Liver (tissue), 9 donors: ENCODE data around the gene GHRHR. TPM values are rescaled to one million over a fixed set of nuclear protein-coding genes. Genes with fewer than 3 reads are reported as not detected.

Source experiments
- DNase-seq: peaks from one replicate; pipeline ENCODE4 v3.0.0-alpha.2; 2017; ENCODE audit warnings: low spot score
- H3K27ac ChIP-seq, 2 donors: one replicate each; pipeline ENCODE4 v1.7.0; 2013; ENCODE audit warnings: inconsistent platforms in 2 of 2, low read length in 2 of 2, control low read depth in 1 of 2, low read depth in 1 of 2, mild to moderate bottlenecking in 1 of 2
- H3K27me3 ChIP-seq, 4 donors: one replicate each; pipeline versions ENCODE4 v1.6.1 to v1.7.0; 2013; ENCODE audit warnings: low read length in 3 of 4, inconsistent platforms in 1 of 4, mild to moderate bottlenecking in 1 of 4, moderate library complexity in 1 of 4; ENCODE audit not compliant: control insufficient read depth in 4 of 4, insufficient read depth in 4 of 4
- H3K36me3 ChIP-seq, 4 donors: one replicate each; pipeline versions ENCODE4 v1.6.1 to v1.7.0; 2013; ENCODE audit warnings: low read length in 3 of 4, mild to moderate bottlenecking in 3 of 4, low read depth in 1 of 4, moderate library complexity in 1 of 4; ENCODE audit not compliant: control insufficient read depth in 4 of 4, insufficient read depth in 3 of 4
- H3K4me1 ChIP-seq, 4 donors: one replicate each; pipeline versions ENCODE4 v1.6.1 to v1.7.0; 2013; ENCODE audit warnings: low read length in 3 of 4, mild to moderate bottlenecking in 3 of 4, moderate library complexity in 1 of 4; ENCODE audit not compliant: control insufficient read depth in 4 of 4, insufficient read depth in 4 of 4
- H3K4me3 ChIP-seq, 3 donors: one replicate each; pipeline versions ENCODE4 v1.6.1 to v1.7.0; 2013; ENCODE audit warnings: low read length in 3 of 3, control low read depth in 1 of 3, low read depth in 1 of 3, mild to moderate bottlenecking in 1 of 3
- H3K9ac ChIP-seq, 2 donors: one replicate each; pipeline ENCODE4 v1.7.0; 2013; ENCODE audit warnings: low read length in 2 of 2, mild to moderate bottlenecking in 2 of 2, moderate library complexity in 2 of 2, control low read depth in 1 of 2, low read depth in 1 of 2
- H3K9me3 ChIP-seq, 4 donors: one replicate each; pipeline versions ENCODE4 v1.6.1 to v1.7.0; 2013; ENCODE audit warnings: low read length in 3 of 4; ENCODE audit not compliant: control insufficient read depth in 4 of 4
- EGR1 ChIP-seq, 2 donors: IDR thresholded peaks; 2 replicates each; pipeline ENCODE4 v1.6.1; 2016 to 2018; ENCODE audit warnings: antibody characterized with exemption in 2 of 2, low read depth in 2 of 2
- FOXA1 ChIP-seq: IDR thresholded peaks from 2 replicates; pipeline ENCODE4 v1.6.1; 2016; ENCODE audit warnings: antibody characterized with exemption
- FOXA2 ChIP-seq: IDR thresholded peaks from 2 replicates; pipeline ENCODE4 v1.6.1; 2016; ENCODE audit warnings: antibody characterized with exemption
- GABPA ChIP-seq, 2 donors: IDR thresholded peaks in 1 of 2; conservative IDR thresholded peaks in 1 of 2; 2 replicates each; pipeline ENCODE4 v1.6.1; 2016; ENCODE audit warnings: antibody characterized with exemption in 2 of 2, mild to moderate bottlenecking in 1 of 2, moderate library complexity in 1 of 2
- HNF4A ChIP-seq, 2 donors: conservative IDR thresholded peaks; 2 replicates each; pipeline ENCODE4 v1.6.1; 2016; ENCODE audit warnings: antibody characterized with exemption in 2 of 2, mild to moderate bottlenecking in 2 of 2
- HNF4G ChIP-seq: IDR thresholded peaks from 2 replicates; pipeline ENCODE4 v1.6.1; 2016; ENCODE audit warnings: antibody characterized with exemption
- JUND ChIP-seq, 2 donors: IDR thresholded peaks; 2 replicates each; pipeline ENCODE4 v1.6.1; 2016; ENCODE audit warnings: antibody characterized with exemption in 2 of 2
- NR2F2 ChIP-seq: IDR thresholded peaks from 2 replicates; pipeline ENCODE4 v1.6.1; 2016; ENCODE audit warnings: antibody characterized with exemption
- RAD21 ChIP-seq, 2 donors: IDR thresholded peaks; 2 replicates each; pipeline ENCODE4 v1.6.1; 2016; ENCODE audit warnings: antibody characterized with exemption in 2 of 2, mild to moderate bottlenecking in 2 of 2
- RXRA ChIP-seq, 2 donors: IDR thresholded peaks; 2 replicates each; pipeline ENCODE4 v1.6.1; 2017 to 2018; ENCODE audit warnings: antibody characterized with exemption in 2 of 2, mild to moderate bottlenecking in 1 of 2
- SP1 ChIP-seq: IDR thresholded peaks from 2 replicates; pipeline ENCODE4 v1.6.1; 2018; ENCODE audit warnings: antibody characterized with exemption, mild to moderate bottlenecking
- TAF1 ChIP-seq: conservative IDR thresholded peaks from 2 replicates; pipeline ENCODE4 v1.6.1; 2016; ENCODE audit warnings: antibody characterized with exemption, mild to moderate bottlenecking
- YY1 ChIP-seq: IDR thresholded peaks from 2 replicates; pipeline ENCODE4 v1.6.1; 2016; ENCODE audit warnings: antibody characterized with exemption, mild to moderate bottlenecking
- WGBS: extraction: QIAGEN DNeasy Blood & Tissue Kit; methylation state at CpG from one replicate; pipeline ENCODE4 v1.1.7; 2013; 5-methylcytosine and 5-hydroxymethylcytosine counted together
- polyA plus RNA-seq, 2 donors: library from polyadenylated mRNA; stranded (reverse) in 1 of 2; unstranded in 1 of 2; fragments of 200-250 nt in 1 of 2; fragments of >200 nt in 1 of 2; fragmentation: Nextera tagmentation in 1 of 2; extraction: Ambion mirVana in 1 of 2; gene quantifications; one replicate each; pipeline versions ENCODE4 v1.2.1 to v1.2.3, GENCODE V29; 2013 to 2015
- total RNA-seq, 2 donors: library from RNA; depleted of rRNA; stranded (reverse); fragments of >200 nt; gene quantifications; one replicate each; pipeline ENCODE4 v1.2.3, GENCODE V29; 2014
- TF ChIP-seq, protein P1 (sequence below): IDR thresholded peaks from 2 replicates; pipeline ENCODE4 v1.6.1; 2016; ENCODE audit warnings: antibody characterized with exemption
- TF ChIP-seq, protein P2 (sequence below): fragments of 150-350 bp; IDR thresholded peaks from 2 replicates; pipeline ENCODE4 v1.5.1; 2017; ENCODE audit warnings: improper control_type of control experiment, low read depth, low read length; ENCODE audit not compliant: missing input control
- TF ChIP-seq, protein P3 (sequence below): IDR thresholded peaks from 2 replicates; pipeline ENCODE4 v1.6.1; 2016; ENCODE audit warnings: antibody characterized with exemption
- TF ChIP-seq, protein P4 (sequence below): IDR thresholded peaks from 2 replicates; pipeline ENCODE4 v1.6.1; 2016; ENCODE audit warnings: antibody characterized with exemption
- TF ChIP-seq, protein P5 (sequence below): IDR thresholded peaks from 2 replicates; pipeline ENCODE4 v1.6.1; 2016; ENCODE audit warnings: antibody characterized with exemption, mild to moderate bottlenecking
- donor health status: healthy.
- donor health status: healthy.
- donor health status: healthy.
- donor health status: healthy.
- donor health status: healthy.

GHRHR gene
- total and polyA plus RNA-seq, 4 donors: 0.46 to 0.50 TPM; not detected in 2

DNA sequence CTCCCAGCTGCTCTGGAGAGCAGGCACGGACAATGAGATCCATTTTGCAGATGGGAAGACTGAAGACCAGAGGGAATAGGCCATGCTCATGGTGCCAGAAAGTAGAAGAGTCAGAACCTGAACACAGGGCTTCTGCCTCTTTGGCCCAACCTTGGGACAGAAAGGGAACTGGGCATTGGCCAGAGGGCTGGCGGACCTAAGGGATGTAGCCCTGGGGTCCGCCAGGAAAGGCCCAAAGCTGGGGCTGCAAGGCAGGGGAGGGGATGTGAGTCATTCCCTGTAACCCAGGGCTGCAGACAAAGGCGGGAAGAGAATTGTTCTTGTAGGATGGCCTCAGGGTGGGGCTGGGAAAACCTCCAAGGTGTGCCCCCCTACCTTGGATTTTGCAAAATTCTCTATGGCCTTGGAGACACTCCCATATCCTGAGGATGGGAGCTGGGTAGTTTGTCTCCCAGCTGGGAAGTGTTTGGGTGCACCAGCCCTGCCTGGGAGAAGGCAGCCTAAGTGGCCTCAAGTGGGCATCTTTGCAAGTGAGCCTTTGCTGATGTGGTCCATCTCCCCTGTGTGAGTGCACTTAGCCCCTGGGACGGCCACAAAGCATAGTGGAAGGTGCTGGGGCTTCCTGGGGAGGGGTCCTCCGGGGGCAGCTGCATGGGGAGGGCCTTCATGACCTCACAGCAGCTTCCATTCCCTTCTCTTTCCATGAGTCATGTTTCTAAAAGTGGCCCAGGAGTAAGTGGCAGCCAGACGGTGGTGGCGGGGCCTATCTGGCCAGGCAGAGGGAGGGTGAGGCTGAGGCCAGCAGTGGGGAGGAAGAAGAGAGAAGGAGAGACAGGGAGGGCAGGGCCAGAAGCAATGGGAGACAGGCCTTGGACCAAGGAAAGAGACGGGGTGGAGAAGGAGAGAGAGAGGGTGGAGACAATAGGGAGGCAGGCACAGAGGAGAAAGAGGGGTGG is 42.9 kb upstream of the GHRHR start:
- 78% methylated on average over 9 of the region's 9 CpGs for WGBS
- Histone ChIP-seq H3K36me3 (no peaks in the 10 kb centered on the region), H3K9me3 (no peaks in the 10 kb centered on the region), H3K4me3 (no peak overlapping the region), H3K9ac (no peak overlapping the region), H3K4me1 (no peaks in the 10 kb centered on the region), H3K27me3 (no peaks in the 10 kb centered on the region), H3K27ac (no peak overlapping the region)
- TF ChIP-seq TAF1 (no peak), GABPA (IDR thresholded peaks at IDR 0.05 in 1 of 2, conservative IDR thresholded peaks at IDR 0.05 in 1 of 2) (no peak)
- peak; percentile 60 for DNase-seq

DNA sequence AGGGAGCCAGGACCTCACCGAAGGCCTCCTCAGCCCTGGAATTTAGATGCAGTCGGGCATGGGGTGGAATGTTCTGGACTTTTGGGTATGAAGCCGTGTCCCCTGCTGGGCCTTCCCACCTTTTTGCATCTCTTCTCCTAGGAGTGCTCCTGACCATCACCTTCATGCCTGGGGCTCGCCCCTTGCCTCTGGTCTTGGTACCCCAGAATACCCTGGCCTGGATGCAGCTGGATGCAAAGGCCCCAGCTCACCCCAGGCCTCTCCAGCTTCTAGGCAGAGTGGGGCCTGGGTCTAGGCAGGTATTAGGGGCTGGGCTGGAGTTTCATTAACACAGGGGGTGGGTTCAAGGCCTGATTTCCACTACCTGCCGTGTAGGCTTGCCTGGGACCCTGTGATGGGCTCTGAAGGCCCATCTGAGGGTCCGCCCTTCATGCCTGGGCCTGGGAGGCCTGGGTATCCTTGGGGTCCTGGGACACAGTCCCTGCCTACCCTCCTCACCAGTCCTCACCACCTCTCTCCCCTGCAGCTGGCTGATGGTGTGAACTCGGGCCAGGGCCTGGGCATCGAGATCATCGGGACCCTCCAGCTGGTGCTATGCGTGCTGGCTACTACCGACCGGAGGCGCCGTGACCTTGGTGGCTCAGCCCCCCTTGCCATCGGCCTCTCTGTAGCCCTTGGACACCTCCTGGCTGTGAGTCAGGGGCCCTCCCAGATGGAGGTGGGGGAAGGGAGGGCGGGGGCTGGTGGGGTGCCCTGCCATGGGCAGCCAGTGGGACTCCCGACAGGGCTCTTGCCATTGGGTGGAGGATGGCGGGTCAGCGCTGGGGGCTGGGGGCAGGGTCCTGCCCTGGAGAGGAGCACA is 42.0 kb upstream of the GHRHR start:
- WGBS: 94% methylated on average over 19 of the region's 19 CpGs
- no peak overlapping the region for H3K4me3 ChIP-seq
- no peaks in the 10 kb centered on the region for H3K4me1 ChIP-seq
- TF ChIP-seq, protein P1, sequence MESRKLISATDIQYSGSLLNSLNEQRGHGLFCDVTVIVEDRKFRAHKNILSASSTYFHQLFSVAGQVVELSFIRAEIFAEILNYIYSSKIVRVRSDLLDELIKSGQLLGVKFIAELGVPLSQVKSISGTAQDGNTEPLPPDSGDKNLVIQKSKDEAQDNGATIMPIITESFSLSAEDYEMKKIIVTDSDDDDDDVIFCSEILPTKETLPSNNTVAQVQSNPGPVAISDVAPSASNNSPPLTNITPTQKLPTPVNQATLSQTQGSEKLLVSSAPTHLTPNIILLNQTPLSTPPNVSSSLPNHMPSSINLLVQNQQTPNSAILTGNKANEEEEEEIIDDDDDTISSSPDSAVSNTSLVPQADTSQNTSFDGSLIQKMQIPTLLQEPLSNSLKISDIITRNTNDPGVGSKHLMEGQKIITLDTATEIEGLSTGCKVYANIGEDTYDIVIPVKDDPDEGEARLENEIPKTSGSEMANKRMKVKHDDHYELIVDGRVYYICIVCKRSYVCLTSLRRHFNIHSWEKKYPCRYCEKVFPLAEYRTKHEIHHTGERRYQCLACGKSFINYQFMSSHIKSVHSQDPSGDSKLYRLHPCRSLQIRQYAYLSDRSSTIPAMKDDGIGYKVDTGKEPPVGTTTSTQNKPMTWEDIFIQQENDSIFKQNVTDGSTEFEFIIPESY: no peak
- TF ChIP-seq FOXA1 (no peak), NR2F2 (no peak), FOXA2 (no peak), SP1 (no peak), HNF4A (conservative IDR thresholded peaks at IDR 0.05) (no peak), HNF4G (no peak), GABPA (IDR thresholded peaks at IDR 0.05 in 1 of 2, conservative IDR thresholded peaks at IDR 0.05 in 1 of 2) (no peak), JUND (IDR thresholded peaks at IDR 0.05) (no peak), EGR1 (IDR thresholded peaks at IDR 0.05; ENCODE audit: low read depth in 2 of 2) (no peak), RXRA (IDR thresholded peaks at IDR 0.05) (no peak), YY1 (no peak), RAD21 (IDR thresholded peaks at IDR 0.05) (no peak)
- TF ChIP-seq, protein P2, sequence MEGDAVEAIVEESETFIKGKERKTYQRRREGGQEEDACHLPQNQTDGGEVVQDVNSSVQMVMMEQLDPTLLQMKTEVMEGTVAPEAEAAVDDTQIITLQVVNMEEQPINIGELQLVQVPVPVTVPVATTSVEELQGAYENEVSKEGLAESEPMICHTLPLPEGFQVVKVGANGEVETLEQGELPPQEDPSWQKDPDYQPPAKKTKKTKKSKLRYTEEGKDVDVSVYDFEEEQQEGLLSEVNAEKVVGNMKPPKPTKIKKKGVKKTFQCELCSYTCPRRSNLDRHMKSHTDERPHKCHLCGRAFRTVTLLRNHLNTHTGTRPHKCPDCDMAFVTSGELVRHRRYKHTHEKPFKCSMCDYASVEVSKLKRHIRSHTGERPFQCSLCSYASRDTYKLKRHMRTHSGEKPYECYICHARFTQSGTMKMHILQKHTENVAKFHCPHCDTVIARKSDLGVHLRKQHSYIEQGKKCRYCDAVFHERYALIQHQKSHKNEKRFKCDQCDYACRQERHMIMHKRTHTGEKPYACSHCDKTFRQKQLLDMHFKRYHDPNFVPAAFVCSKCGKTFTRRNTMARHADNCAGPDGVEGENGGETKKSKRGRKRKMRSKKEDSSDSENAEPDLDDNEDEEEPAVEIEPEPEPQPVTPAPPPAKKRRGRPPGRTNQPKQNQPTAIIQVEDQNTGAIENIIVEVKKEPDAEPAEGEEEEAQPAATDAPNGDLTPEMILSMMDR: no peak
- TF ChIP-seq, protein P3, sequence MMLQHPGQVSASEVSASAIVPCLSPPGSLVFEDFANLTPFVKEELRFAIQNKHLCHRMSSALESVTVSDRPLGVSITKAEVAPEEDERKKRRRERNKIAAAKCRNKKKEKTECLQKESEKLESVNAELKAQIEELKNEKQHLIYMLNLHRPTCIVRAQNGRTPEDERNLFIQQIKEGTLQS: no peak
- TF ChIP-seq, protein P4, sequence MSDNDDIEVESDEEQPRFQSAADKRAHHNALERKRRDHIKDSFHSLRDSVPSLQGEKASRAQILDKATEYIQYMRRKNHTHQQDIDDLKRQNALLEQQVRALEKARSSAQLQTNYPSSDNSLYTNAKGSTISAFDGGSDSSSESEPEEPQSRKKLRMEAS: no peak
- TF ChIP-seq, protein P5, sequence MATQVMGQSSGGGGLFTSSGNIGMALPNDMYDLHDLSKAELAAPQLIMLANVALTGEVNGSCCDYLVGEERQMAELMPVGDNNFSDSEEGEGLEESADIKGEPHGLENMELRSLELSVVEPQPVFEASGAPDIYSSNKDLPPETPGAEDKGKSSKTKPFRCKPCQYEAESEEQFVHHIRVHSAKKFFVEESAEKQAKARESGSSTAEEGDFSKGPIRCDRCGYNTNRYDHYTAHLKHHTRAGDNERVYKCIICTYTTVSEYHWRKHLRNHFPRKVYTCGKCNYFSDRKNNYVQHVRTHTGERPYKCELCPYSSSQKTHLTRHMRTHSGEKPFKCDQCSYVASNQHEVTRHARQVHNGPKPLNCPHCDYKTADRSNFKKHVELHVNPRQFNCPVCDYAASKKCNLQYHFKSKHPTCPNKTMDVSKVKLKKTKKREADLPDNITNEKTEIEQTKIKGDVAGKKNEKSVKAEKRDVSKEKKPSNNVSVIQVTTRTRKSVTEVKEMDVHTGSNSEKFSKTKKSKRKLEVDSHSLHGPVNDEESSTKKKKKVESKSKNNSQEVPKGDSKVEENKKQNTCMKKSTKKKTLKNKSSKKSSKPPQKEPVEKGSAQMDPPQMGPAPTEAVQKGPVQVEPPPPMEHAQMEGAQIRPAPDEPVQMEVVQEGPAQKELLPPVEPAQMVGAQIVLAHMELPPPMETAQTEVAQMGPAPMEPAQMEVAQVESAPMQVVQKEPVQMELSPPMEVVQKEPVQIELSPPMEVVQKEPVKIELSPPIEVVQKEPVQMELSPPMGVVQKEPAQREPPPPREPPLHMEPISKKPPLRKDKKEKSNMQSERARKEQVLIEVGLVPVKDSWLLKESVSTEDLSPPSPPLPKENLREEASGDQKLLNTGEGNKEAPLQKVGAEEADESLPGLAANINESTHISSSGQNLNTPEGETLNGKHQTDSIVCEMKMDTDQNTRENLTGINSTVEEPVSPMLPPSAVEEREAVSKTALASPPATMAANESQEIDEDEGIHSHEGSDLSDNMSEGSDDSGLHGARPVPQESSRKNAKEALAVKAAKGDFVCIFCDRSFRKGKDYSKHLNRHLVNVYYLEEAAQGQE: no peak
- no peaks in the 10 kb centered on the region for H3K27me3 ChIP-seq
- H3K9ac ChIP-seq: no peak overlapping the region
- peak; percentile 33 for DNase-seq
- H3K36me3 ChIP-seq: no peaks in the 10 kb centered on the region
- H3K9me3 ChIP-seq: no peaks in the 10 kb centered on the region
- H3K27ac ChIP-seq: no peak overlapping the region
